Activated T-cell treated with anti-CD3 and anti-CD28 coated beads for 4 hours (primary cell): ENCODE measurements around the gene MAGI2.

Experiments used
- DNase-seq: peaks from one replicate; pipeline ENCODE4 v3.0.0-alpha.2; 2020

Gene MAGI2

GRCh38 chr7:78895393-78895792 is 558.1 kb downstream of the MAGI2 start:
- no peak for DNase-seq

- no peak for DNase-seq
Observed at GRCh38 chr7:78879206-78879605, 574.3 kb downstream of the MAGI2 start.

GRCh38 chr7:78873117-78873516 is 580.4 kb downstream of the MAGI2 start:
- no peak for DNase-seq

- DNase-seq: no peak
Observed at GRCh38 chr7:78864339-78864738, 589.1 kb downstream of the MAGI2 start.

GRCh38 chr7:78863281-78863680 is 590.2 kb downstream of the MAGI2 start:
- no peak for DNase-seq

GRCh38 chr7:78862411-78862900 is 591.0 kb downstream of the MAGI2 start:
- no peak for DNase-seq

GRCh38 chr7:78852951-78853350 is 600.5 kb downstream of the MAGI2 start:
- DNase-seq: no peak

- DNase-seq: no peak
Observed at GRCh38 chr7:78850093-78850740, 603.2 kb downstream of the MAGI2 start.

- DNase-seq: no peak
Observed at GRCh38 chr7:78845155-78845554, 608.3 kb downstream of the MAGI2 start.

- no peak for DNase-seq
Observed at GRCh38 chr7:78842068-78842467, 611.4 kb downstream of the MAGI2 start.

GRCh38 chr7:78835897-78836296 is 617.6 kb downstream of the MAGI2 start:
- no peak for DNase-seq

GRCh38 chr7:78828317-78828716 is 625.1 kb downstream of the MAGI2 start:
- no peak for DNase-seq

- DNase-seq: no peak
Observed at GRCh38 chr7:78803501-78804127, 649.9 kb downstream of the MAGI2 start.

GRCh38 chr7:78794101-78794500 is 659.4 kb downstream of the MAGI2 start:
- DNase-seq: no peak

- DNase-seq: no peak
Observed at GRCh38 chr7:78792624-78793023, 660.8 kb downstream of the MAGI2 start.

- no peak for DNase-seq
Observed at GRCh38 chr7:78792006-78792405, 661.5 kb downstream of the MAGI2 start.

- DNase-seq: no peak
Observed at GRCh38 chr7:78788464-78788863, 665.0 kb downstream of the MAGI2 start.

GRCh38 chr7:78787854-78788253 is 665.6 kb downstream of the MAGI2 start:
- no peak for DNase-seq

- no peak for DNase-seq
Observed at GRCh38 chr7:78786055-78786454, 667.4 kb downstream of the MAGI2 start.

- DNase-seq: no peak
Observed at GRCh38 chr7:78783179-78783962, 670.1 kb downstream of the MAGI2 start.

- no peak for DNase-seq
Observed at GRCh38 chr7:78780560-78780959, 672.9 kb downstream of the MAGI2 start.

GRCh38 chr7:78779788-78780187 is 673.7 kb downstream of the MAGI2 start:
- no peak for DNase-seq

GRCh38 chr7:78777829-78778228 is 675.6 kb downstream of the MAGI2 start:
- no peak for DNase-seq
